HEK293 (cell line): ENCODE results near the gene BIVM.

Experiments
- CTCF ChIA-PET: fragments of 350-600 bp; formaldehyde crosslinking; extraction: SDS; loops from one replicate; lab custom pipeline; 2021; ENCODE audit warnings: antibody characterized with exemption; lab: Yijun Ruan, JAX
- POLR2A ChIA-PET: fragments of 300-600 bp; formaldehyde crosslinking; extraction: SDS; loops from one replicate; lab custom pipeline; 2020; ENCODE audit warnings: antibody characterized with exemption, inconsistent platforms; lab: Yijun Ruan, JAX
- H3K27ac ChIP-seq: fragments of 200-500 bp; sonication (Bioruptor generic); 2 replicates; pipeline ENCODE4 v1.5.1; 2014; ENCODE audit warnings: low read depth, low read length, control low read depth, inconsistent platforms; ENCODE audit errors: extremely low read depth
- H3K36me3 ChIP-seq, 2 experiments: fragments of 200-500 bp in 1 of 2; sonication (Bioruptor generic) in 1 of 2; 1 replicate in 1 of 2; 2 replicates in 1 of 2; pipeline ENCODE4 v1.5.1; 2014 to 2017; ENCODE audit warnings: inconsistent platforms in 2 of 2, low read length in 2 of 2; ENCODE audit not compliant: control insufficient read depth in 2 of 2, insufficient read depth in 1 of 2
- H3K4me1 ChIP-seq: fragments of 200-500 bp; sonication (Bioruptor generic); 2 replicates; pipeline ENCODE4 v1.5.1; 2014; ENCODE audit warnings: mild to moderate bottlenecking, low read length, inconsistent platforms; ENCODE audit not compliant: control insufficient read depth, insufficient read depth
- H3K4me3 ChIP-seq: 2 replicates; pipeline ENCODE4 v1.5.1; 2011; ENCODE audit warnings: low read depth, mild to moderate bottlenecking, control low read depth, low read length, moderate library complexity
- H3K9me3 ChIP-seq: fragments of 200-500 bp; sonication (Bioruptor generic); 2 replicates; pipeline ENCODE4 v1.5.1; 2014; ENCODE audit warnings: low read depth, low read length, inconsistent platforms; ENCODE audit not compliant: control insufficient read depth, insufficient read depth
- GFI1B ChIP-seq: fragments of 450-650 bp; formaldehyde crosslinking; IDR thresholded peaks from 2 replicates; pipeline ENCODE4 v1.5.1; 2016; ENCODE audit warnings: missing biosample characterization, missing genetic modification characterization
- IKZF3 ChIP-seq: fragments of 450-650 bp; IDR thresholded peaks from 2 replicates; pipeline ENCODE4 v1.5.0; 2018; ENCODE audit warnings: missing biosample characterization, mild to moderate bottlenecking, missing genetic modification characterization, moderate library complexity
- OSR2 ChIP-seq: fragments of 450-650 bp; formaldehyde crosslinking; IDR thresholded peaks from 2 replicates; pipeline ENCODE4 v1.5.1; 2016; ENCODE audit warnings: missing biosample characterization, missing genetic modification characterization
- SP7 ChIP-seq: fragments of 450-650 bp; formaldehyde crosslinking; IDR thresholded peaks from 2 replicates; pipeline ENCODE4 v1.5.1; 2016; ENCODE audit warnings: missing biosample characterization, missing genetic modification characterization
- YY1 ChIP-seq: fragments of 450-650 bp; formaldehyde crosslinking; IDR thresholded peaks from 2 replicates; pipeline ENCODE4 v1.5.1; 2018; ENCODE audit warnings: missing biosample characterization, missing genetic modification characterization
- ZBTB17 ChIP-seq: fragments of 450-650 bp; formaldehyde crosslinking; IDR thresholded peaks from 2 replicates; pipeline ENCODE4 v1.5.1; 2016; ENCODE audit warnings: missing biosample characterization, missing genetic modification characterization
- ZFP37 ChIP-seq: fragments of 450-650 bp; formaldehyde crosslinking; IDR thresholded peaks from 2 replicates; pipeline ENCODE4 v1.5.1; 2016; ENCODE audit warnings: missing biosample characterization, missing genetic modification characterization
- ZNF2 ChIP-seq: fragments of 450-650 bp; formaldehyde crosslinking; IDR thresholded peaks from 2 replicates; pipeline ENCODE4 v1.5.1; 2016; ENCODE audit warnings: missing biosample characterization, missing genetic modification characterization
- ZNF324 ChIP-seq: fragments of 450-650 bp; formaldehyde crosslinking; IDR thresholded peaks from 2 replicates; pipeline ENCODE4 v1.5.1; 2016; ENCODE audit warnings: missing biosample characterization, missing genetic modification characterization
- ZNF341 ChIP-seq: fragments of 450-650 bp; formaldehyde crosslinking; IDR thresholded peaks from 2 replicates; pipeline ENCODE4; 2016; ENCODE audit warnings: low read depth, missing biosample characterization, missing genetic modification characterization
- ZNF37A ChIP-seq: fragments of 450-650 bp; IDR thresholded peaks from 2 replicates; pipeline ENCODE4 v1.5.1; 2018; ENCODE audit warnings: missing biosample characterization, missing genetic modification characterization
- ZNF501 ChIP-seq: fragments of 450-650 bp; formaldehyde crosslinking; IDR thresholded peaks from 2 replicates; pipeline ENCODE4 v1.5.1; 2016; ENCODE audit warnings: missing biosample characterization, missing genetic modification characterization
- ZNF600 ChIP-seq: fragments of 450-650 bp; formaldehyde crosslinking; IDR thresholded peaks from 2 replicates; pipeline ENCODE4 v1.5.1; 2016; ENCODE audit warnings: missing biosample characterization, missing genetic modification characterization
- ZNF623 ChIP-seq: fragments of 450-650 bp; formaldehyde crosslinking; IDR thresholded peaks from 2 replicates; pipeline ENCODE4 v1.5.1; 2016; ENCODE audit warnings: missing biosample characterization, missing genetic modification characterization
- ZNF660 ChIP-seq: fragments of 450-650 bp; IDR thresholded peaks from 2 replicates; pipeline ENCODE4 v1.5.1; 2018; ENCODE audit warnings: missing biosample characterization, mild to moderate bottlenecking, missing genetic modification characterization
- ZNF76 ChIP-seq: fragments of 450-650 bp; formaldehyde crosslinking; IDR thresholded peaks from 2 replicates; pipeline ENCODE4; 2016; ENCODE audit warnings: low read depth, missing biosample characterization, missing genetic modification characterization, borderline replicate concordance
- ZNF830 ChIP-seq: fragments of 450-650 bp; IDR thresholded peaks from 2 replicates; pipeline ENCODE4 v1.5.0; 2018; ENCODE audit warnings: missing biosample characterization, missing genetic modification characterization, low read depth, mild to moderate bottlenecking, moderate library complexity
- TF ChIP-seq, protein P1 (sequence below): fragments of 450-650 bp; formaldehyde crosslinking; IDR thresholded peaks from 2 replicates; pipeline ENCODE4 v1.5.1; 2016; ENCODE audit warnings: missing biosample characterization, missing genetic modification characterization
- TF ChIP-seq, protein P2 (sequence below): fragments of 450-650 bp; formaldehyde crosslinking; conservative IDR thresholded peaks from 2 replicates; pipeline ENCODE4 v1.5.1; 2016; ENCODE audit warnings: low read depth, missing biosample characterization, missing genetic modification characterization
- TF ChIP-seq, protein P3 (sequence below): fragments of 450-650 bp; formaldehyde crosslinking; optimal IDR thresholded peaks from 2 replicates; pipeline ENCODE3; 2016; ENCODE audit warnings: missing biosample characterization, mild to moderate bottlenecking, missing genetic modification characterization
- TF ChIP-seq, protein P4 (sequence below): fragments of 450-650 bp; formaldehyde crosslinking; IDR thresholded peaks from 2 replicates; pipeline ENCODE4 v1.5.1; 2016; ENCODE audit warnings: missing biosample characterization, missing genetic modification characterization
- TF ChIP-seq, protein P5 (sequence below): fragments of 450-650 bp; formaldehyde crosslinking; IDR thresholded peaks from 2 replicates; pipeline ENCODE4 v1.5.1; 2016; ENCODE audit warnings: missing biosample characterization, missing genetic modification characterization

BIVM gene, protein sequence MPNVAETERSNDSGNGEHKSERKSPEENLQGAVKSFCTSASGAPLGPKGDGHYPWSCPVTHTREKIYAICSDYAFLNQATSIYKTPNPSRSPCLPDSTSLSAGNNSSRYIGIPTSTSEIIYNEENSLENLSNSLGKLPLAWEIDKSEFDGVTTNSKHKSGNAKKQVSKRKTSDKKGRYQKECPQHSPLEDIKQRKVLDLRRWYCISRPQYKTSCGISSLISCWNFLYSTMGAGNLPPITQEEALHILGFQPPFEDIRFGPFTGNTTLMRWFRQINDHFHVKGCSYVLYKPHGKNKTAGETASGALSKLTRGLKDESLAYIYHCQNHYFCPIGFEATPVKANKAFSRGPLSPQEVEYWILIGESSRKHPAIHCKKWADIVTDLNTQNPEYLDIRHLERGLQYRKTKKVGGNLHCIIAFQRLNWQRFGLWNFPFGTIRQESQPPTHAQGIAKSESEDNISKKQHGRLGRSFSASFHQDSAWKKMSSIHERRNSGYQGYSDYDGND

DNA sequence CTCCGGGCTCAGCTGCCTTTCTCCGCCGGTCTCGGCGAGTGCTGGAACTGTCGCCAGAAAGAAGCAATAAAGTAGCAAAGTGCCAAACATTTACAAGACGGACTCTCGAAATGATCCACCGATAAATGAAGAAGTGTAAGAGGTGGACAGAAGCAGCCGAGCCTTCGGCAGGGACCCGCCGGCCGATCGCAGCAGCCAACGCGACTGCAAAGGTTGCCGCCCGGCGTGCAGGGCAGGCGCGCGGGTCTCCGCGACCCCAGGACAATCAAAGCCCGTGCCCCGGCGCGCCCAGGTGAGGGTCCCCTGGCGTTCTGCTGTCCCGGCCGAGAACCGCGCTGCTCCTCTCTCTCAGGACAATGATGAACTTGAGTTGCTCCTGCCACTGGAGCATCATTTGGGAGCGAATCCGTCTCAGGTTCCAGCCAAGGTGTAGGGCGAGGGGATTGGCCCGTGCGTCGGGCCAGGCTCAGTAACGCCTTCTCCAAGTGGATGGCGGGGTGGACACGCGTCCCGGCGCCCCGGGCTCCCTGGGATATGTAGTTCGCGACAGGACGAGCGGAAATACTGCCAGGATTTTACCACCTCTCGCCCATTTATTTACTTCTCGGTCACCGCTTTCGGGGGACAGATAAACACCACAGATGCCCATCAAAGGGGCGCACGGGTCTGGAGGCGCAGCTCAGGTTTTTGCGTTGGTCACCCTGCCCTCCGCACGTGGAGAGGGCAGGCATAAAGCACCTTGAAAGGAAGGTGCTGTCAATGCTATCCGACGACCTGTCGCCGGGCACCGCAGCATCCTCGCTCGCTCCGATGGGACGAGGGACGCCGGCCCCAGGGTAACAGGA lies at the start of gene BIVM, which contains the start of gene POGLUT2:
TSS of gene BIVM (plus strand) at position 539 of the 845 bp plus-strand sequence. CDS start 8,149 bp downstream, outside the sequence.
TSS of gene POGLUT2 (minus strand) at position 396 of the 845 bp plus-strand sequence. CDS start at position 90, 306 bp downstream.
- POLR2A ChIA-PET = interaction anchor here (2.2 to 3.5 kb wide), 3 partner anchors 25 to 202 kb away, joined by 9 to 17 read pairs (median 12); partner anchors contain the start of genes ERCC5, TEX30 and TPP2
- H3K36me3 ChIP-seq = peaks cover 4% of the 10 kb centered on the region in 2 experiments; a peak in 2 of 3 replicates
- CTCF ChIA-PET = interaction anchor here (0.6 to 2.2 kb wide), 2 partner anchors 219 to 296 kb away, joined by 3 to 8 read pairs; no protein-coding TSS in a partner anchor
- H3K4me1 ChIP-seq = no peaks in the 10 kb centered on the region
- no peaks in the 10 kb centered on the region for H3K9me3 ChIP-seq
- peak within 1 kb of the TSS; percentile 94 for H3K4me3 ChIP-seq
- peak within 1 kb of the TSS; percentile 72 for H3K27ac ChIP-seq
- TF ChIP-seq ZNF623 (tag by site-specific recombination) (no peak), IKZF3 (peak; percentile 90), ZNF830 (tag by site-specific recombination) (no peak), ZNF341 (tag by site-specific recombination) (peak; percentile 23; the same call in 1 of the 2 replicates), ZNF37A (tag by site-specific recombination) (no peak), GFI1B (tag by site-specific recombination) (no peak), ZNF324 (tag by site-specific recombination) (0 out of 2 replicates have a peak, but pooled peaks have one; percentile 15), ZBTB17 (peak; percentile 96), OSR2 (peak; percentile 65), ZNF2 (tag by site-specific recombination) (peak; percentile 61; the same call in 1 of the 2 replicates), ZNF660 (peak; percentile 58), YY1 (tag by site-specific recombination) (peak; percentile 32; the same call in 1 of the 2 replicates), ZNF600 (tag by site-specific recombination) (peak; percentile 77), SP7 (tag by site-specific recombination) (peak; percentile 53), ZNF501 (peak; percentile 81), ZFP37 (tag by site-specific recombination) (0 out of 2 replicates have a peak, but pooled peaks have one; percentile 66), ZNF76 (tag by site-specific recombination) (peak; percentile 91)
- TF ChIP-seq, protein P1, sequence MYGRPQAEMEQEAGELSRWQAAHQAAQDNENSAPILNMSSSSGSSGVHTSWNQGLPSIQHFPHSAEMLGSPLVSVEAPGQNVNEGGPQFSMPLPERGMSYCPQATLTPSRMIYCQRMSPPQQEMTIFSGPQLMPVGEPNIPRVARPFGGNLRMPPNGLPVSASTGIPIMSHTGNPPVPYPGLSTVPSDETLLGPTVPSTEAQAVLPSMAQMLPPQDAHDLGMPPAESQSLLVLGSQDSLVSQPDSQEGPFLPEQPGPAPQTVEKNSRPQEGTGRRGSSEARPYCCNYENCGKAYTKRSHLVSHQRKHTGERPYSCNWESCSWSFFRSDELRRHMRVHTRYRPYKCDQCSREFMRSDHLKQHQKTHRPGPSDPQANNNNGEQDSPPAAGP = 0 out of 2 replicates have a peak, but pooled peaks have one; percentile 21
- TF ChIP-seq, protein P2, sequence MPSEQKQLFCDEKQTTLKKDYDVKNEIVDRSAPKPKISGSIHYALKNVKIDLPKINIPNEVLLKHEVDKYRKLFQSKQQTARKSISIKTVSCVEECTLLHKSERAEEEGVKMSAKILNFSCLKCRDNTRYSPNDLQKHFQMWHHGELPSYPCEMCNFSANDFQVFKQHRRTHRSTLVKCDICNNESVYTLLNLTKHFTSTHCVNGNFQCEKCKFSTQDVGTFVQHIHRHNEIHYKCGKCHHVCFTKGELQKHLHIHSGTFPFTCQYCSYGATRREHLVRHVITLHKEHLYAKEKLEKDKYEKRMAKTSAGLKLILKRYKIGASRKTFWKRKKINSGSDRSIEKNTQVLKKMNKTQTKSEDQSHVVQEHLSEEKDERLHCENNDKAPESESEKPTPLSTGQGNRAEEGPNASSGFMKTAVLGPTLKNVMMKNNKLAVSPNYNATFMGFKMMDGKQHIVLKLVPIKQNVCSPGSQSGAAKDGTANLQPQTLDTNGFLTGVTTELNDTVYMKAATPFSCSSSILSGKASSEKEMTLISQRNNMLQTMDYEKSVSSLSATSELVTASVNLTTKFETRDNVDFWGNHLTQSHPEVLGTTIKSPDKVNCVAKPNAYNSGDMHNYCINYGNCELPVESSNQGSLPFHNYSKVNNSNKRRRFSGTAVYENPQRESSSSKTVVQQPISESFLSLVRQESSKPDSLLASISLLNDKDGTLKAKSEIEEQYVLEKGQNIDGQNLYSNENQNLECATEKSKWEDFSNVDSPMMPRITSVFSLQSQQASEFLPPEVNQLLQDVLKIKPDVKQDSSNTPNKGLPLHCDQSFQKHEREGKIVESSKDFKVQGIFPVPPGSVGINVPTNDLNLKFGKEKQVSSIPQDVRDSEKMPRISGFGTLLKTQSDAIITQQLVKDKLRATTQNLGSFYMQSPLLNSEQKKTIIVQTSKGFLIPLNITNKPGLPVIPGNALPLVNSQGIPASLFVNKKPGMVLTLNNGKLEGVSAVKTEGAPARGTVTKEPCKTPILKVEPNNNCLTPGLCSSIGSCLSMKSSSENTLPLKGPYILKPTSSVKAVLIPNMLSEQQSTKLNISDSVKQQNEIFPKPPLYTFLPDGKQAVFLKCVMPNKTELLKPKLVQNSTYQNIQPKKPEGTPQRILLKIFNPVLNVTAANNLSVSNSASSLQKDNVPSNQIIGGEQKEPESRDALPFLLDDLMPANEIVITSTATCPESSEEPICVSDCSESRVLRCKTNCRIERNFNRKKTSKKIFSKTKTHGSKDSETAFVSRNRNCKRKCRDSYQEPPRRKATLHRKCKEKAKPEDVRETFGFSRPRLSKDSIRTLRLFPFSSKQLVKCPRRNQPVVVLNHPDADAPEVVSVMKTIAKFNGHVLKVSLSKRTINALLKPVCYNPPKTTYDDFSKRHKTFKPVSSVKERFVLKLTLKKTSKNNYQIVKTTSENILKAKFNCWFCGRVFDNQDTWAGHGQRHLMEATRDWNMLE = no peak
- TF ChIP-seq, protein P3, sequence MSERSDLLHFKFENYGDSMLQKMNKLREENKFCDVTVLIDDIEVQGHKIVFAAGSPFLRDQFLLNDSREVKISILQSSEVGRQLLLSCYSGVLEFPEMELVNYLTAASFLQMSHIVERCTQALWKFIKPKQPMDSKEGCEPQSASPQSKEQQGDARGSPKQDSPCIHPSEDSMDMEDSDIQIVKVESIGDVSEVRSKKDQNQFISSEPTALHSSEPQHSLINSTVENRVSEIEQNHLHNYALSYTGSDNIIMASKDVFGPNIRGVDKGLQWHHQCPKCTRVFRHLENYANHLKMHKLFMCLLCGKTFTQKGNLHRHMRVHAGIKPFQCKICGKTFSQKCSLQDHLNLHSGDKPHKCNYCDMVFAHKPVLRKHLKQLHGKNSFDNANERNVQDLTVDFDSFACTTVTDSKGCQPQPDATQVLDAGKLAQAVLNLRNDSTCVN = peak; percentile 92
- TF ChIP-seq, protein P4, sequence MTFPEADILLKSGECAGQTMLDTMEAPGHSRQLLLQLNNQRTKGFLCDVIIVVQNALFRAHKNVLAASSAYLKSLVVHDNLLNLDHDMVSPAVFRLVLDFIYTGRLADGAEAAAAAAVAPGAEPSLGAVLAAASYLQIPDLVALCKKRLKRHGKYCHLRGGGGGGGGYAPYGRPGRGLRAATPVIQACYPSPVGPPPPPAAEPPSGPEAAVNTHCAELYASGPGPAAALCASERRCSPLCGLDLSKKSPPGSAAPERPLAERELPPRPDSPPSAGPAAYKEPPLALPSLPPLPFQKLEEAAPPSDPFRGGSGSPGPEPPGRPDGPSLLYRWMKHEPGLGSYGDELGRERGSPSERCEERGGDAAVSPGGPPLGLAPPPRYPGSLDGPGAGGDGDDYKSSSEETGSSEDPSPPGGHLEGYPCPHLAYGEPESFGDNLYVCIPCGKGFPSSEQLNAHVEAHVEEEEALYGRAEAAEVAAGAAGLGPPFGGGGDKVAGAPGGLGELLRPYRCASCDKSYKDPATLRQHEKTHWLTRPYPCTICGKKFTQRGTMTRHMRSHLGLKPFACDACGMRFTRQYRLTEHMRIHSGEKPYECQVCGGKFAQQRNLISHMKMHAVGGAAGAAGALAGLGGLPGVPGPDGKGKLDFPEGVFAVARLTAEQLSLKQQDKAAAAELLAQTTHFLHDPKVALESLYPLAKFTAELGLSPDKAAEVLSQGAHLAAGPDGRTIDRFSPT = peak; percentile 66; the same call in 1 of the 2 replicates
- TF ChIP-seq, protein P5, sequence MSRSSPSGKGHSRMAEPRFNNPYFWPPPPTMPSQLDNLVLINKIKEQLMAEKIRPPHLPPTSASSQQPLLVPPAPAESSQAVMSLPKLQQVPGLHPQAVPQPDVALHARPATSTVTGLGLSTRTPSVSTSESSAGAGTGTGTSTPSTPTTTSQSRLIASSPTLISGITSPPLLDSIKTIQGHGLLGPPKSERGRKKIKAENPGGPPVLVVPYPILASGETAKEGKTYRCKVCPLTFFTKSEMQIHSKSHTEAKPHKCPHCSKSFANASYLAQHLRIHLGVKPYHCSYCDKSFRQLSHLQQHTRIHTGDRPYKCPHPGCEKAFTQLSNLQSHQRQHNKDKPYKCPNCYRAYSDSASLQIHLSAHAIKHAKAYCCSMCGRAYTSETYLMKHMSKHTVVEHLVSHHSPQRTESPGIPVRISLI (tag by site-specific recombination) = no peak
